HL-60 (cell line): Measurements from ENCODE around the gene GRIP2.
A peak's percentile ranks its signal among the peaks of the same experiment; 100 is the strongest.

ENCODE experiments used
- CTCF ChIP-seq: IDR thresholded peaks from one replicate; pipeline ENCODE4 v1.5.1; 2011; ENCODE audit warnings: low read length, control low read depth, inconsistent platforms; ENCODE audit not compliant: insufficient read depth
- GABPA ChIP-seq: IDR thresholded peaks from 2 replicates; pipeline ENCODE4 v1.6.1; 2012; ENCODE audit warnings: low read depth
- POLR2AphosphoS5 ChIP-seq: IDR thresholded peaks from 2 replicates; pipeline ENCODE4 v1.6.1; 2012; ENCODE audit warnings: low read depth

GRCh38 chr3:14549256-14549919, 9.2 kb upstream of the GRIP2 start:
- TF ChIP-seq GABPA, result no peak
- TF ChIP-seq CTCF, result peak; percentile 27
- no peak for TF ChIP-seq POLR2AphosphoS5
